IMR-90 (cell line): ENCODE data around the gene NAGLU. TPM values are rescaled to one million over a fixed set of nuclear protein-coding genes. Genes with fewer than 3 reads are reported as not detected.

Source experiments
- ATAC-seq: fragments of 200-7000 bp; cut with Tn5 transposase; 2 replicates; pipeline ENCODE4 v1.9.1; 2020; ENCODE audit warnings: low read depth, mild to moderate bottlenecking, moderate library complexity
- BruUV-seq: library from RNA; stranded (reverse); fragments of 400-500 nt; replicated peaks from 2 replicates; lab custom pipeline; 2021; lab: Mats Ljungman, UMichigan
- CTCF ChIA-PET: fragments of 300-600 bp; formaldehyde crosslinking; extraction: SDS; loops from one replicate; lab custom pipeline; 2021; ENCODE audit warnings: antibody characterized with exemption; lab: Yijun Ruan, JAX
- POLR2A ChIA-PET: fragments of 300-600 bp; sonication (Branson Sonifier 250); formaldehyde crosslinking; loops from one replicate; lab custom pipeline; 2022; ENCODE audit warnings: antibody characterized with exemption; ENCODE audit not compliant: unreplicated experiment; lab: Charles Lee
- DNase-seq: peaks from one replicate; pipeline ENCODE4 v3.0.0; 2013
- H2AFZ ChIP-seq: replicated peaks from 2 replicates; pipeline ENCODE3; 2013; ENCODE audit warnings: low read length, mild to moderate bottlenecking; ENCODE audit not compliant: poor library complexity
- H2AK5ac ChIP-seq: 2 replicates; pipeline ENCODE4 v1.6.1; 2013; ENCODE audit warnings: low read depth, low read length, inconsistent platforms
- H2AK9ac ChIP-seq: replicated peaks from 2 replicates; pipeline ENCODE3; 2013; ENCODE audit warnings: mild to moderate bottlenecking, low read depth, low read length, moderate library complexity; ENCODE audit not compliant: poor library complexity
- H2BK120ac ChIP-seq: 2 replicates; pipeline ENCODE4 v1.6.1; 2013; ENCODE audit warnings: low read depth, low read length, inconsistent platforms
- H2BK15ac ChIP-seq: 3 replicates; pipeline ENCODE4 v1.6.1; 2013; ENCODE audit warnings: low read depth, low read length, inconsistent platforms
- H2BK20ac ChIP-seq: 2 replicates; pipeline ENCODE4 v1.6.1; 2013; ENCODE audit warnings: low read depth, mild to moderate bottlenecking, inconsistent platforms, low read length, moderate library complexity
- H2BK5ac ChIP-seq: 2 replicates; pipeline ENCODE4 v1.6.1; 2013; ENCODE audit warnings: mild to moderate bottlenecking, low read depth, low read length, inconsistent platforms; ENCODE audit not compliant: poor library complexity, severe bottlenecking
- H3K14ac ChIP-seq: replicated peaks from 2 replicates; pipeline ENCODE4 v1.6.1; 2013; ENCODE audit warnings: low read depth, low read length, inconsistent platforms
- H3K18ac ChIP-seq: 2 replicates; pipeline ENCODE4 v1.6.1; 2013; ENCODE audit warnings: low read depth, low read length, control low read depth
- H3K23ac ChIP-seq: 2 replicates; pipeline ENCODE4 v1.6.1; 2013; ENCODE audit warnings: low read depth, low read length, inconsistent platforms
- H3K27ac ChIP-seq: 2 replicates; pipeline ENCODE4 v1.5.1; 2013; ENCODE audit warnings: mild to moderate bottlenecking, control low read depth, low read length; ENCODE audit not compliant: insufficient read depth
- H3K27me3 ChIP-seq: 2 replicates; pipeline ENCODE4 v1.6.1; 2013; ENCODE audit warnings: low read length; ENCODE audit not compliant: control insufficient read depth, insufficient read depth
- H3K36me3 ChIP-seq: 2 replicates; pipeline ENCODE4 v1.6.1; 2013; ENCODE audit warnings: low read length, mixed read lengths; ENCODE audit not compliant: control insufficient read depth, insufficient read depth
- H3K4ac ChIP-seq: 2 replicates; pipeline ENCODE4 v1.6.1; 2013; ENCODE audit warnings: low read depth, low read length, inconsistent platforms
- H3K4me1 ChIP-seq: 2 replicates; pipeline ENCODE4 v1.6.1; 2013; ENCODE audit warnings: low read length, mixed read lengths; ENCODE audit not compliant: control insufficient read depth, insufficient read depth
- H3K4me2 ChIP-seq: 2 replicates; pipeline ENCODE4 v1.6.1; 2013; ENCODE audit warnings: low read depth, mild to moderate bottlenecking, control low read depth, low read length, moderate library complexity
- H3K4me3 ChIP-seq: 2 replicates; pipeline ENCODE4 v1.5.1; 2013; ENCODE audit warnings: low read depth, mild to moderate bottlenecking, control low read depth, low read length, moderate library complexity; ENCODE audit not compliant: insufficient read depth
- H3K56ac ChIP-seq: 2 replicates; pipeline ENCODE4 v1.6.1; 2013; ENCODE audit warnings: low read length, inconsistent platforms; ENCODE audit not compliant: insufficient read depth; ENCODE audit errors: extremely low read depth
- H3K79me1 ChIP-seq, 2 experiments: 2 replicates each; pipeline ENCODE4 v1.6.1; 2013; ENCODE audit warnings: low read length in 2 of 2, inconsistent platforms in 1 of 2, low read depth in 1 of 2
- H3K9ac ChIP-seq: 2 replicates; pipeline ENCODE4 v1.6.1; 2013; ENCODE audit warnings: low read depth, low read length, control low read depth
- H3K9me1 ChIP-seq: 2 replicates; pipeline ENCODE4 v1.6.1; 2013; ENCODE audit warnings: low read length, inconsistent platforms; ENCODE audit not compliant: insufficient read depth
- H3K9me3 ChIP-seq: 2 replicates; pipeline ENCODE4 v1.6.1; 2013; ENCODE audit warnings: low read length; ENCODE audit not compliant: control insufficient read depth, insufficient read depth
- H4K20me1 ChIP-seq: 2 replicates; pipeline ENCODE4 v1.6.1; 2013; ENCODE audit warnings: low read length, inconsistent platforms; ENCODE audit not compliant: insufficient read depth
- H4K5ac ChIP-seq: 2 replicates; pipeline ENCODE4 v1.6.1; 2013; ENCODE audit warnings: mild to moderate bottlenecking, low read depth, low read length, control low read depth
- H4K8ac ChIP-seq, 2 experiments: 2 replicates each; pipeline ENCODE4 v1.6.1; 2013; ENCODE audit warnings: low read depth in 2 of 2, low read length in 2 of 2, control low read depth in 1 of 2, inconsistent platforms in 1 of 2
- H4K91ac ChIP-seq: 2 replicates; pipeline ENCODE4 v1.6.1; 2013; ENCODE audit warnings: low read depth, low read length, inconsistent platforms; ENCODE audit not compliant: insufficient read depth
- BHLHE40 ChIP-seq: fragments of 150-350 bp; IDR thresholded peaks from 2 replicates; pipeline ENCODE4 v1.6.1; 2016; ENCODE audit warnings: mild to moderate bottlenecking, low read depth, low read length
- CEBPB ChIP-seq: IDR thresholded peaks from 2 replicates; pipeline ENCODE4 v1.6.1; 2012; ENCODE audit warnings: low read depth, low read length, improper control_type of control experiment
- CHD1 ChIP-seq: IDR thresholded peaks from 2 replicates; pipeline ENCODE4 v1.6.1; 2012; ENCODE audit warnings: low read depth, low read length, improper control_type of control experiment
- FOS ChIP-seq: fragments of 150-350 bp; IDR thresholded peaks from 2 replicates; pipeline ENCODE4 v1.6.1; 2016; ENCODE audit warnings: low read depth, low read length
- NFE2L2 ChIP-seq: fragments of 150-350 bp; IDR thresholded peaks from 2 replicates; pipeline ENCODE4 v1.6.1; 2016; ENCODE audit warnings: low read depth, mild to moderate bottlenecking, low read length
- RAD21 ChIP-seq: IDR thresholded peaks from 2 replicates; pipeline ENCODE4 v1.6.1; 2012; ENCODE audit warnings: low read length, improper control_type of control experiment
- SMC3 ChIP-seq: fragments of 150-350 bp; IDR thresholded peaks from 2 replicates; pipeline ENCODE4 v1.6.1; 2016; ENCODE audit warnings: low read depth, mild to moderate bottlenecking, antibody characterized with exemption, low read length, moderate library complexity
- WGBS, 2 experiments: methylation state at CpG; one replicate each; pipeline versions ENCODE4 v1.1.5 to v1.1.7; 2013; ENCODE audit warnings: missing lambda C conversion rate in 2 of 2; ENCODE audit not compliant: insufficient read length in 1 of 2; ENCODE audit errors: extremely low coverage in 2 of 2; 5-methylcytosine and 5-hydroxymethylcytosine counted together
- dilution Hi-C: fragments of 300-500 bp; cut with HindIII; formaldehyde crosslinking; loops from one replicate; pipeline ENCODE4 v1.14.3; 2018; ENCODE audit warnings: low sequenced_read_pairs; ENCODE audit not compliant: unreplicated experiment
- in situ Hi-C: fragments of 300-500 bp; cut with MboI; formaldehyde crosslinking; loops from 3 replicates; pipeline ENCODE4 v1.14.3; 2019; ENCODE audit warnings: low sequenced_read_pairs, inconsistent platforms, mixed read lengths
- intact Hi-C: fragments of 100-400 bp; cut with micrococcal nuclease; formaldehyde crosslinking; loops from 2 replicates; pipeline ENCODE4 v1.10.0; 2022
- polyA plus RNA-seq, 3 experiments: library from polyadenylated mRNA; depleted of rRNA; stranded (reverse); fragments of >200 nt; gene quantifications; 2 replicates each; pipeline ENCODE4 v1.2.3, GENCODE V29; 2012; ENCODE audit warnings: low replicate concordance in 1 of 3
- total RNA-seq: library from RNA; depleted of rRNA; stranded (reverse); fragments of >200 nt; gene quantifications from 2 replicates; pipeline ENCODE4 v1.2.3, GENCODE V29; 2012
- TF ChIP-seq, protein P1 (sequence below): fragments of 150-350 bp; IDR thresholded peaks from 2 replicates; pipeline ENCODE4 v1.6.1; 2017; ENCODE audit warnings: mild to moderate bottlenecking, antibody characterized with exemption, low read length, low read depth

NAGLU gene
- total and polyA plus RNA-seq, 2 of the 4 experiments (the other 2 are of a cell fraction): 6.5 to 29.2 TPM

- H4K91ac ChIP-seq: no peak overlapping the region
Observed at GRCh38 chr17:42548070-42548837, 12.2 kb downstream of the NAGLU start.

More at GRCh38 chr17:42548070-42548837, 12.2 kb downstream of the NAGLU start:
- H3K27me3 ChIP-seq: no peaks in the 10 kb centered on the region
- H2BK20ac ChIP-seq: no peak overlapping the region
- TF ChIP-seq BHLHE40 (no peak), CEBPB (no peak), FOS (no peak), CHD1 (no peak), NFE2L2 (no peak), RAD21 (no peak), SMC3 (no peak)
- TF ChIP-seq, protein P1, sequence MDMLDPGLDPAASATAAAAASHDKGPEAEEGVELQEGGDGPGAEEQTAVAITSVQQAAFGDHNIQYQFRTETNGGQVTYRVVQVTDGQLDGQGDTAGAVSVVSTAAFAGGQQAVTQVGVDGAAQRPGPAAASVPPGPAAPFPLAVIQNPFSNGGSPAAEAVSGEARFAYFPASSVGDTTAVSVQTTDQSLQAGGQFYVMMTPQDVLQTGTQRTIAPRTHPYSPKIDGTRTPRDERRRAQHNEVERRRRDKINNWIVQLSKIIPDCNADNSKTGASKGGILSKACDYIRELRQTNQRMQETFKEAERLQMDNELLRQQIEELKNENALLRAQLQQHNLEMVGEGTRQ: no peak
- peaks cover 21% of the 10 kb centered on the region; the same call in 1 of the 2 replicates for H3K36me3 ChIP-seq
- H2BK120ac ChIP-seq: no peak overlapping the region
- ChIA-PET POLR2A (no interaction called here), CTCF (no interaction called here)
- no peak overlapping the region for H3K56ac ChIP-seq
- no peak overlapping the region for H4K8ac ChIP-seq
- BruUV-seq: no TSS peak
- no peak overlapping the region for H3K4me2 ChIP-seq
- H3K9me3 ChIP-seq: no peaks in the 10 kb centered on the region
- H4K5ac ChIP-seq: no peak overlapping the region
- no peak overlapping the region for H2BK15ac ChIP-seq
- no peak overlapping the region for H3K14ac ChIP-seq
- H3K4me3 ChIP-seq: no peak overlapping the region
- intact Hi-C loops (no loop called here), in situ Hi-C loops (no loop called here), dilution Hi-C loops (no loop called here)
- DNase-seq: no peak
- ATAC-seq: no peak
- no peak overlapping the region for H2AK5ac ChIP-seq
- 43% methylated on average over 32 of the region's 74 CpGs; no CpG with 5 or more reads in 1 of the 2 experiments for WGBS, 2 experiments
- peak overlapping the region; percentile 58 for H2AFZ ChIP-seq
- H2BK5ac ChIP-seq: no peak overlapping the region
- peaks cover 3 to 37% of the 10 kb centered on the region in 2 experiments for H3K79me1 ChIP-seq
- H3K9me1 ChIP-seq: peaks cover 4% of the 10 kb centered on the region; the same call in 1 of the 2 replicates
- no peak overlapping the region for H3K27ac ChIP-seq
- peaks cover 3% of the 10 kb centered on the region; the same call in 1 of the 2 replicates for H3K4me1 ChIP-seq
- no peak overlapping the region for H3K9ac ChIP-seq
- no peak overlapping the region for H3K4ac ChIP-seq
- H2AK9ac ChIP-seq: peak overlapping the region; percentile 85
- H3K23ac ChIP-seq: no peak overlapping the region
- H3K18ac ChIP-seq: no peak overlapping the region
- no peaks in the 10 kb centered on the region; the same call in 1 of the 2 replicates for H4K20me1 ChIP-seq
